ENCODE measurements around the gene PPP2R3B.
"Not testable (repeated sequence)": the region's sequence is repeated elsewhere in the genome, so short reads cannot be mapped to it uniquely, and the experiment has no call there.

The PPP2R3B gene

GRCh38 chrX:353566-354535, 32.9 kb downstream of the PPP2R3B start:
- DNase-seq (ENCODE audit: low read depth), result no peak

DNA sequence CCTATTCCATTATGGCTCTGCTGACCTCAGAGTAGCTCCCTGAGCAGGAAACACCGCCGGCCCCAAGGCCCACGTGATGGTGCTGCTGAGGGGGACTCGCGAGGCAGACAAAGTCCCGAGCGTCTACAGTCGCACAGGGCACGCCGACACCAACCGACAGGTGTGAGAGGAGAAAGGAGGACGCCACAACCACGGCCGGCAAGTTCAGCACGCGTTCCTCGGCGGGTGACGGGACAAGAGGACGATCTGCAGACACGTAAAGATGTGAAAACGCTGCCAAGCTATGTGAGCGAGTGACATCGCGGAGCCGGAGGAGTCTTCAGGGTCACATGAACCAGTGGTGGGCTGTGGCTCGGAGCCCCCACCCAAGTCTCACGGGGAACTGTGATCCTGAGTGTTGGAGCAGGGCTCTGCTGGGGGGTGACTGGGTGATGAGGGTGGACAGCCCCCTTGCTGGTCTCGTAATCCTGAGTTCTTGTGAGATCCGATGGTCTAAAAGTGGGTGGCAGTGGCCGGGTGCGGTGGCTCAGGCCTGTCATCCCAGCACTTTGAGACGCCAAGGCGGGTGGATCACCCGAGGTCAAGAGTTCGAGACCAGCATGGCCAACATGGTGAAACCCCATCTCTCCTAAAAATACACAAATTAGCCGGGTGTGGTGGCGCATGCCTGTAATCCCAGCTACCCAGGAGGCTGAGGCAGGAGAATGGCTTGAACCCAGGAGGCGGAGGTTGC, 34.0 kb downstream of the PPP2R3B start:
- no peak for DNase-seq (ENCODE audit: low read depth)

DNA sequence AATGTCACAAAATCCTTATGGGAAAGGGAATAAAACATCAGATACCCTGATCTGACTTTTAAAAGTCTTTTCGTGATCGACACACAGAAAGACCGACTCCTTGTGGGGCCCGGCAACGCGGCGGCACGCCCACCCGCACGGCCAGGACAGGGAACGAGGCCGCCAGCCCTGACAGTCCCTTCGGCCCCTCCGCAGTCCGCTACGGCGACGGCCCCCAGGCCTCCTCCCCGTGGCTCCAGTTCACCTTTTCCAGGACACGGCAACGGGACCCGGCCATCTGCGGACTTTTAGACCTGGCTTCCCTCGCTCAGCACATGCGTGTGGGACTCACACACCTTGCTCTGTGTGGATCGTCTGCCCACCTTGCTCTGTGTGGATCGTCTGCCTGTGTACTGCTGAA, 34.5 kb downstream of the PPP2R3B start:
- DNase-seq (ENCODE audit: low read depth), result no peak

DNA sequence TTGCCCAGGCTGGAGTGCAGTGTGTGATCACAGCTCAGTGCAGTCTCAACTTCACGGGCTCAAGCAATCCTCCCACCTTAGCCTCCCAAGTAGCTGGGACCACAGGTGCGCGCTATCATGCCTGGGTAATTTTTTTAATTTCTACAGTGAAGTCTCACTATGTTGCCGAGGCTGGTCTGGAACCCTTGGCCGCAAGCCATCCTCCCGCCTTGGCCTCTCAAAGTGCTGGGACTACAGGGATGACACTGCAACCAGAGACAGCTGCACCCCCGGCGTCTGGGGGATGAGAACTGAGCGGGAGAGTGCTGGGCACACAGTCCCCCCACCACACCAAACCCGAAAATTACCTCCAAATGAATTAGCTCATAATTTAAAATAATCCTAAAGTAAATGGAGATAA, 35.0 kb downstream of the PPP2R3B start:
- DNase-seq (ENCODE audit: low read depth), result no peak

GRCh38 chrX:351324-351641, 35.4 kb downstream of the PPP2R3B start:
- not testable (repeated sequence) for DNase-seq (ENCODE audit: low read depth)

DNA sequence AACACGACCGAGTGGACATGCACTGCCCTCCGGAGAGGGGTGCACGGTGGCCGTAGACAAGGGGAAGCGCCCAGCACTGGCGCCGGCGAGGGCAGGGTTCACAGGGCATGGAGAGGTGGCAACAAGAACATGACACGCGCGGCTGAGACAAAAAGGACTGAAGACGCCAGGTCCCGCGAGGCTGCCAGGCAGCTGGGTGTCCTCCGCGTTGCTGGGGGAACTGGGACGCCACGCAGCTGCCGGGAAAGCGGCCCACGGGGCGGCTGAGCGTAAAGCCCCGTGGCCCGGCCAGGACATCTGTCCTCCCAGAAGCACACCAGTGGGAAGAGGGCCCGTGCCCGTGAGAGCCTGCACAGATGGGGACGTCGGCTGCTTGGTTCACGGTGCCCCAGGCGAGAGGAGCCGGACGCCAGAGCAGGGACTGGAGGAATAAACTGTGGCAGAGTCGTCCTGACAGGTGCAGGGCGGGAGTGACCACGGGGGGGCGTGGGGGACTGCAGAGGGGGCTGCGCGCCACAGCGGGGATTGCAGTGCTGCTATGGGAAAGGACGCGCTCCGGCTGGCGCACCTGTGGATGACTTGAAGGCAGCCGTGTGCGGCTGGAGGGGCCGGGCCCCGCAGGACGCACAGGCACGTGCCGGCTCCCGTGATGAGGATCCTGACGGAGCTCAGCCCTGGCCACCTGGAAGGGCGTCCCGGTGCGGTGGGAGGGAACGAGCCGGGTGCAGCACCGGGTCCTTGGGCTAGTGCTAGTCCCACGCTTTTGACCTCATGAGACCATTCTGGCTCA, 36.0 kb downstream of the PPP2R3B start:
- DNase-seq (ENCODE audit: low read depth), result no peak

DNA sequence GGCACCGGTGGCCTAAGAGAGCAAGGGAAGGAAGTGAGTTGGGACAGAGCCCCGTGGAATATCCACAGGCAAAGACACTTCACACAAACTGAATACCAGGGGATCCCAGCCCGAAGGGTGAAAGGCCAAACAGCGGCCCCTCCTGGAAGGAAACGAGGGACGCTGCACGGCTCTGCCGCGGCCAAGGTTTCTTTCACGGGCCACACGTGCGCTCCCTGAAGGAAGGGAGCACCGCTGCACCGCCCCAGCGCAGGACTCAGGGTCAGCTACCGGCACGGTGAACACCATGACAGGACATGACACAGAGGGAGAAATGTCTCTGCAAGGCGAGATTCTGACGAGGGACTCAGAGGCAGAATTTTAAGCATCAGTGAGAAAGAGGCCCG, 36.6 kb downstream of the PPP2R3B start:
- DNase-seq (ENCODE audit: low read depth), result no peak

GRCh38 chrX:349702-350101, 37.0 kb downstream of the PPP2R3B start:
- DNase-seq (ENCODE audit: low read depth), result no peak

GRCh38 chrX:349196-349595, 37.5 kb downstream of the PPP2R3B start:
- DNase-seq (ENCODE audit: low read depth), result no peak

GRCh38 chrX:348461-349117, 38.1 kb downstream of the PPP2R3B start:
- no peak for DNase-seq (ENCODE audit: low read depth)

DNA sequence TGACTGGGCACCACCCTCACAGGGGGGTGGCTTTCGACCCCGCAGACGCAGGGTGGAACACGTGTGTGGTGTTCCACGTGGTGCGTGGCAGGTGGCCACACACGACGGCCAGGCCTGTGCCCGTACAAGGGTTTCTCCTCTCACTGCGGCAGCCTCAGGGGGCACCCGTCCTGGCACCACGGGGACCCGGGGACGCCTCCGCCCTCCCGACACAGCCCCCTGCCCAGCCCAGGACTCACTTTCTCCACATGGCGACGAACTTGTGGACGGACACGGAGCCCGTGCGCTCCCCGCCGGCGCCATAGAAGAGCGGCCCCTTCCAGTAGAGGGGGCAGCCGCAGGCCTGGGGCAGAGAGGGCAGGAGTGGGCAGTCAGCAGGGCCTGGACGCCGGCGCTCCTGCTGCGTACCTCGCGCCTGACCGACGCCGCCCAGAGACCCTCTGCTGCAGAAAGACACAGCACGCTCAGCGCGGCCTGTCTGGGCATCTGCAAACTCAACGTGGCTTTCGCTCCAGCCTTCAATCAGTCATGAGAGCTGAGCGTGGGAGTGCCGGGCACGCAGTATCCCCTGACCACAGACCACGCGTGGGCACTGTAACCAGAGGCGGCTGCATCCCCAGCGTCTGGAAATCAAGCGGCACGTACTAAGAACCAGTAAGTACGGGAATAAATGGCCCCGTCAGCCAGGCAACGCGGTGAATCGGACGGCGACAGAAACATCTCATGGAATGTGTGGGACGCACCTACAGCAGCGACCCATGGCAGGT, 39.2 kb downstream of the PPP2R3B start:
- DNase-seq (ENCODE audit: low read depth), result no peak

DNA sequence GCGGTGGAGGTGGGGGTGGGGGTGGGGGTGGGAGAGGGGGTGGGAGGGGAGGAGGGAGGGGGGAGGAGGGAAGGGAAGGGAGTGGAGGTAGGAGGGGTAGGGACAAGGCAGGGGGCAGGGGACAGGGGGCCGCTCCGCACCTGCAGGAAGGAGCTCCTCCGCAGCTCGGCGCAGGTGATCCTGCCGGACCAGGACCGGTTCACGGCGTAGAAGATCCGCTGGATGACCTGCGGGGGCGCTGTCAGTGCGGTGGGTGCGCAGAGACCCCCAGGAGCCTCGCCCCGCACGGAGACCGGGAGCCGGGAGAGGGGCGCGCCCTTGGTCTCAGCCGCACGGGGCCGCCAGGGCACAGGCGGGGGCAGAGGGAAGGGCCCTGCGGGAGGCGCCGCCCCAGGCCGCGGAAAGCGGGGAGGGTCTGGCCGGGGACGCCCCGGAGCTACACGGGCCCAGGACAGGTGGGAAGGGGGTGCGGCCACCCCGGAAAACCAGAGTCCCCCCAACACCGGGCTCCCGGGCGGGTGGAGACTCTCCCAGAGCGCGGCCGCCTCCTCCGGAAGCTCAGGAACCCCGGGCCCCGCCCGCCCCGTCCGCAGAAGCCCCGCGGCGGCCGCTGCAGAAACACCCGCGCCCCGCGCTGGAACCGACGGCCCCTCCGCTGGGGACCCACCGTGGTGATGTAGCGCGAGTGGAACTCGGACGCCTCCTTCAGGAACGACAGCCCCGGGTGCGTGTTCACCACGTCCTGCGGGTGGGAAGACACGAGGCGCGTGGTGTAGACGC, 40.5 kb downstream of the PPP2R3B start:
- no peak for DNase-seq (ENCODE audit: low read depth)

GRCh38 chrX:345020-345925, 41.4 kb downstream of the PPP2R3B start:
- DNase-seq (ENCODE audit: low read depth), result no peak

GRCh38 chrX:344371-344901, 42.3 kb downstream of the PPP2R3B start:
- no peak for DNase-seq (ENCODE audit: low read depth)

GRCh38 chrX:341541-342101, 45.1 kb downstream of the PPP2R3B start:
- no peak for DNase-seq (ENCODE audit: low read depth)

- no peak for DNase-seq (ENCODE audit: low read depth)
Observed at GRCh38 chrX:340641-341423, 45.9 kb downstream of the PPP2R3B start.

DNA sequence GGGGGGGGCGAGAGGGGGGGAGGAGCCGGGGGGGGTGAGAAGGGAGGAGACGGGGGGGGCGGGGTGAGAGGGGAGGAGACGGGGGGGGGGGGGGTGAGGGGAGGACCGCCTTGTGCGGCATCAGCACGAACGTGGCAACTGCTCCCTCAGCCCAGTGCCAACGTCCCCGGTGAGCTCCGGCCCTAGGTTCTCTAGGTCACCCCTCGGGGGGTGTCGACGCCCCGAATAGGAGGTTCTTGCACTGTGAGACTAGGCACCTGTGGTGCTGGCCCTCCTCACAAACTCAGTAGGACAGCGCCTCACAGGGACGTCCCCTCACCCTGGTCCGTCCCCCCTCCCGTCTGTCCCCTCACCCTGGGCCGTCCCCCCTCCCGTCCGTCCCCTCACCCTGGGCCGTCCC, 46.6 kb downstream of the PPP2R3B start:
- DNase-seq (ENCODE audit: low read depth), result no peak

GRCh38 chrX:338836-339400, 47.8 kb downstream of the PPP2R3B start:
- no peak for DNase-seq (ENCODE audit: low read depth)
